ENCODE data around the gene CDC42.

Gene CDC42

GRCh38 chr1:22076346-22076745 lies 23.8 kb downstream of the CDC42 start:
- no peak for DNase-seq

GRCh38 chr1:22077728-22078127 lies 25.2 kb downstream of the CDC42 start:
- DNase-seq: no peak

GRCh38 chr1:22078133-22078532 lies 25.6 kb downstream of the CDC42 start:
- no peak for DNase-seq

- no peak for DNase-seq
Measured at GRCh38 chr1:22080191-22080590, 27.7 kb downstream of the CDC42 start.

GRCh38 chr1:22088331-22088730 lies 35.8 kb downstream of the CDC42 start:
- DNase-seq: no peak

- peak; percentile 17 for DNase-seq
Measured at GRCh38 chr1:22089134-22089571, 36.6 kb downstream of the CDC42 start.

GRCh38 chr1:22089787-22090186 lies 37.3 kb downstream of the CDC42 start:
- DNase-seq: no peak

- no peak for DNase-seq
Measured at GRCh38 chr1:22090867-22091266, 38.4 kb downstream of the CDC42 start.

GRCh38 chr1:22092026-22092768 lies 39.7 kb downstream of the CDC42 start:
- peak; percentile 64 for DNase-seq

- no peak for DNase-seq
Measured at GRCh38 chr1:22093513-22093912, 41.0 kb downstream of the CDC42 start.

- no peak for DNase-seq
Measured at GRCh38 chr1:22096036-22096435, 43.5 kb downstream of the CDC42 start.

GRCh38 chr1:22096463-22096862 lies 44.0 kb downstream of the CDC42 start:
- DNase-seq: no peak

GRCh38 chr1:22098752-22099151 lies 46.2 kb downstream of the CDC42 start:
- no peak for DNase-seq

- DNase-seq: no peak
Measured at GRCh38 chr1:22100168-22100567, 47.7 kb downstream of the CDC42 start.

GRCh38 chr1:22101199-22101598 lies 48.7 kb downstream of the CDC42 start:
- no peak for DNase-seq

- DNase-seq: no peak
Measured at GRCh38 chr1:22101995-22102394, 49.5 kb downstream of the CDC42 start.

GRCh38 chr1:22102746-22103145 lies 50.2 kb downstream of the CDC42 start:
- no peak for DNase-seq

- DNase-seq: no peak
Measured at GRCh38 chr1:22104094-22104493, 51.6 kb downstream of the CDC42 start.

- DNase-seq: peak; percentile 40
Measured at GRCh38 chr1:22104865-22105437, 52.4 kb downstream of the CDC42 start.

- peak; percentile 26 for DNase-seq
Measured at GRCh38 chr1:22105611-22106207, 53.2 kb downstream of the CDC42 start.

GRCh38 chr1:22107126-22107525 lies 54.6 kb downstream of the CDC42 start:
- no peak for DNase-seq

- no peak for DNase-seq
Measured at GRCh38 chr1:22108339-22109105, 56.0 kb downstream of the CDC42 start.

- no peak for DNase-seq
Measured at GRCh38 chr1:22110016-22110415, 57.5 kb downstream of the CDC42 start.

GRCh38 chr1:22111115-22111514 lies 58.6 kb downstream of the CDC42 start:
- DNase-seq: no peak

All from stimulated activated CD4-positive, alpha-beta T cell treated with anti-CD3 and anti-CD28 coated beads, Interleukin-15, amount 100 ng/mL, for 24 hours (primary cell).